ENCODE measurements around the gene CERS6. TPM values are rescaled to one million over a fixed set of nuclear protein-coding genes. Genes with fewer than 3 reads are reported as not detected.

The CERS6 gene
- polyA plus RNA-seq, 1 donor = 43.8 TPM

DNA sequence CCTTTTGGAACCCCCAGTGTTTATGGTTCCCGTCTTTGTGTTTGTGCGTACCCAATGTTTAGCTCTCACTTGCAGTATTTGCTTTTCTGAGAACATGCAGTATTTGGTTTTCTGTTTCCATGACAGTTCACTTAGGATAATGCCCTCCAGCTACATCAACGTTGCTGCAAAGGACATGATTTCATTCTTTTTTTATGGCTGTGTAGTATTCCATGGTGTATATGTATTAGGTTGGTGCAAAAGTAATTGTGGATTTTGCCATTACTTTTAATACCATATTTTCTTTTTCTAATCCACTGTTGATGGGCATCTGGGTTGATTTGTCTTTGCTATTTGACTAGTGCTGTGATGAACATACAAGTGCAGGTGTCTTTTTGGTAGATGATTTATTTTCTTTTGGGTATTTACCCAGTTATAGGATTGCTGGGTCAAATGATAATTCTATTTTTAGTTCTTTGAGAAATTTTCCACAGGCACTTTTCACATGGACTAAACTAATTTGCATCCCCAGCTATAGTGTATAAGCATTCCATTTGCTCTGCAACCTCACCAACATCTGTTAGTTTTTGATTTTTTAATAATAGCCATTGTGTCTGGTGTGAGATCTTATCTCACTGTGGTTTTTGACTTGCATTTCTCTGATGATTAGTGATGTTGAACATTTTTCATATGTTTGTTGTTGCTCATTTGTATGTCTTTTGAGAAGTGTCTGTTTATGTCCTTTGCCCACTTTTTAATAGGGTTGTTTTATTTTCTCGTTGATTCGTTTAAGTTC is 63.6 kb downstream of the CERS6 start:
- Histone ChIP-seq H3K9me3 (ENCODE audit: control insufficient read depth, low read depth, low read length) (no peaks in the 10 kb centered on the region), H3K4me3 (ENCODE audit: low read length) (no peak overlapping the region), H3K4me1 (ENCODE audit: control insufficient read depth, insufficient read depth, low read length) (peaks cover 7% of the 10 kb centered on the region), H3K27ac (ENCODE audit: low read length) (no peak overlapping the region), H3K36me3 (ENCODE audit: control insufficient read depth, insufficient read depth, low read length) (no peaks in the 10 kb centered on the region), H3K27me3 (ENCODE audit: control insufficient read depth, insufficient read depth, low read length) (no peaks in the 10 kb centered on the region)
- WGBS (ENCODE audit: insufficient coverage, low lambda C conversion rate) = 86% methylated on average over 4 of the region's 5 CpGs
- no peak for DNase-seq

DNA sequence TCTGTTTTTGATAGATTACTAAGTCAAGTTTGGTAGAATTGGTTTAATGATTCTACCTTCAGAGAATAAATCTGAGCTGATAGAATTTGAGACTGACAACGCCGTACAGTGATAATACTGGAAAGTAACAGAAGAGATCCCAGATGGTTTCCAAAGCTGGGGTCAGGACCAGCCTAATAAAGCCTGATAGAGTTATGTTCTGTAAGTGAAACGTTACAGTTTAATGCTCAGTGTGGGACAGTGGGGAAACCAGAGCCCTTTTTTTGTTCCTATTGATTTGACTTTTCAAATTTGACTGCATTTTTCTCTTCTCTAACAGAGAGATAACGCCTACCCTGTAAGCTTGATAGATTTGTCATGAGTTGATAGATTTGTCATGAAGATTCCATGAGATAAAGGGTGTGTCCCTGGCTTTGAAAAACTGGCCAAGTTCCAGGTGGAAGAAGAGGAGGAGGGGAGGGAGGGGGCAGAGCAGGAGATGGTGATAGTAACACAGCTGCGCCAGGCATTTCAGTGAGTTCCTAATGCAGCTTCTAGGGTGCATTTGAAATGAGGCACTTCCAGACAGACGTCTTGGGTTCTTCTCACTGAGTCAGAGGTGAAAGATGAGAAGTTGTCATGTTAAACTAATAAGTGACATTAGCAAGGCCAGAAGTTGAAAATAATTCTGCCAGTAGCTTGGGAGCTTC is 65.1 kb downstream of the CERS6 start:
- Histone ChIP-seq H3K27ac (ENCODE audit: low read length) (no peak overlapping the region), H3K4me3 (ENCODE audit: low read length) (no peak overlapping the region), H3K4me1 (ENCODE audit: control insufficient read depth, insufficient read depth, low read length) (peaks cover 7% of the 10 kb centered on the region), H3K27me3 (ENCODE audit: control insufficient read depth, insufficient read depth, low read length) (no peaks in the 10 kb centered on the region), H3K9me3 (ENCODE audit: control insufficient read depth, low read depth, low read length) (no peaks in the 10 kb centered on the region), H3K36me3 (ENCODE audit: control insufficient read depth, insufficient read depth, low read length) (no peaks in the 10 kb centered on the region)
- WGBS (ENCODE audit: insufficient coverage, low lambda C conversion rate) = 70% methylated on average over 2 of the region's 6 CpGs
- DNase-seq = no peak

- no peak for DNase-seq
- H3K4me3 ChIP-seq (ENCODE audit: low read length) = no peak overlapping the region
- WGBS (ENCODE audit: insufficient coverage, low lambda C conversion rate) = no CpG with 5 or more reads among the region's 2 CpGs
- no peaks in the 10 kb centered on the region for H3K9me3 ChIP-seq (ENCODE audit: control insufficient read depth, low read depth, low read length)
- H3K27me3 ChIP-seq (ENCODE audit: control insufficient read depth, insufficient read depth, low read length) = no peaks in the 10 kb centered on the region
- H3K36me3 ChIP-seq (ENCODE audit: control insufficient read depth, insufficient read depth, low read length) = no peaks in the 10 kb centered on the region
- peaks cover 7% of the 10 kb centered on the region for H3K4me1 ChIP-seq (ENCODE audit: control insufficient read depth, insufficient read depth, low read length)
- H3K27ac ChIP-seq (ENCODE audit: low read length) = no peak overlapping the region
Measured at GRCh38 chr2:168522446-168522845, 66.4 kb downstream of the CERS6 start.

GRCh38 chr2:168524005-168524404 is 67.9 kb downstream of the CERS6 start:
- no peaks in the 10 kb centered on the region for H3K36me3 ChIP-seq (ENCODE audit: control insufficient read depth, insufficient read depth, low read length)
- no CpG with 5 or more reads among the region's 2 CpGs for WGBS (ENCODE audit: insufficient coverage, low lambda C conversion rate)
- H3K27ac ChIP-seq (ENCODE audit: low read length) = no peak overlapping the region
- peaks cover 7% of the 10 kb centered on the region for H3K4me1 ChIP-seq (ENCODE audit: control insufficient read depth, insufficient read depth, low read length)
- no peaks in the 10 kb centered on the region for H3K9me3 ChIP-seq (ENCODE audit: control insufficient read depth, low read depth, low read length)
- H3K4me3 ChIP-seq (ENCODE audit: low read length) = no peak overlapping the region
- H3K27me3 ChIP-seq (ENCODE audit: control insufficient read depth, insufficient read depth, low read length) = no peaks in the 10 kb centered on the region
- DNase-seq = no peak

DNA sequence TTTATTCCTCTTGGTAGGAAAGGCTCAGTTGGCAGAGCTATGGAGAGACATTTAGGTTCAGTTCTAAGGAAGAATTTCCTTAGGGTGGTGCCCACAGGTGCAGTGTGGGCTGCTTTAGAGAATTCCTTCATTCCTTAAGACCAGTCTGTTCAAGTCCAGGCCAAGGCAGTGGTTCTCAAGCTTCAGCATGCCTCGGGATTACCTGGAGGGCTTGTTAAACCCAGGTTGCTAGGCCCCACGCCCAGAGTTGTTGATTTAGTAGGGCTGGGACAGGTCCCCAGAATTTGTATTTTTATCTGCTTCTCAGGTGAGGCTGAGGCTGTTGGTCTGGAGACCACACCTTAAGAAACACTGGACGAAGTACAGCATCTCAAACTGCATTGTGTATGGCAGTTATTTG is 68.9 kb downstream of the CERS6 start:
- Histone ChIP-seq H3K9me3 (ENCODE audit: control insufficient read depth, low read depth, low read length) (no peaks in the 10 kb centered on the region), H3K27me3 (ENCODE audit: control insufficient read depth, insufficient read depth, low read length) (no peaks in the 10 kb centered on the region), H3K4me3 (ENCODE audit: low read length) (no peak overlapping the region), H3K4me1 (ENCODE audit: control insufficient read depth, insufficient read depth, low read length) (peaks cover 7% of the 10 kb centered on the region), H3K27ac (ENCODE audit: low read length) (no peak overlapping the region), H3K36me3 (ENCODE audit: control insufficient read depth, insufficient read depth, low read length) (no peaks in the 10 kb centered on the region)
- DNase-seq = no peak
- WGBS (ENCODE audit: insufficient coverage, low lambda C conversion rate) = no CpG with 5 or more reads among the region's 3 CpGs

DNA sequence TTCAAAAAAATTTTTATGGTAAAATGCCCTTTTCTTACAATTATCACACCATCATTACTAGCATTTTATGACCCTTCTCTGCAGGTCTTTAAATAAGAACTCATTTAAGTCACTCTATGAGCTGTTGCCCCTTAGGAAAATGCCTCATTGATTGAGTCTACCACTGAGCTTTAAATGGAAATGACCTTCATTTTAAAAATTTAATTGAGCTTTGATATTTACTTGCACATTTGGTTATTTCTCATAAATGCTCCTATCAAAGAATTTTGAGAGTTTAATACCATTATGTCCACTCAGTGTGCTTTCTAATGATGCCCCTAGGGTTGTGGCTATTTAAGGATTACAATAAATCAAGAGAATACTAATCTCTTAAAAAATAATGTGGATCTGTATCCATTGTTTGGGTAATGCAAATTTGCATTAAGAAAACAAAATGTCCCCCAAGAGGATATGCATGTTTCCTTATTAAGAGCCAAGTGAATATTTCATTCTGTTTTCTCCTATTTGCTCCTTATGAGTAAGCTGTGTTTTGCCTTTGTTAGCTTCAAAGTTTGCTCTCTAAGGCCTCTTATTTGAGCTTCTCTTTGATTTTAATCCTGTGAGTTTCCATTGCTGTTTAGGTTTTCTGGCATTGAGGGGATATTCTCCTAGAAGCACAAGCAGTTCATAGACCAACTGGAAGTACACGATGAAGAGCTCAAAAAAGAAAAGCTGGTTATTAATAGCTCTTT is 69.8 kb downstream of the CERS6 start:
- H3K9me3 ChIP-seq (ENCODE audit: control insufficient read depth, low read depth, low read length) = no peaks in the 10 kb centered on the region
- DNase-seq = no peak
- no peaks in the 10 kb centered on the region for H3K27me3 ChIP-seq (ENCODE audit: control insufficient read depth, insufficient read depth, low read length)
- H3K36me3 ChIP-seq (ENCODE audit: control insufficient read depth, insufficient read depth, low read length) = no peaks in the 10 kb centered on the region
- no peak overlapping the region for H3K27ac ChIP-seq (ENCODE audit: low read length)
- WGBS (ENCODE audit: insufficient coverage, low lambda C conversion rate) = no CpG with 5 or more reads among the region's 1 CpG
- no peak overlapping the region for H3K4me3 ChIP-seq (ENCODE audit: low read length)
- H3K4me1 ChIP-seq (ENCODE audit: control insufficient read depth, insufficient read depth, low read length) = peaks cover 7% of the 10 kb centered on the region

GRCh38 chr2:168526641-168527040 is 70.6 kb downstream of the CERS6 start:
- no CpG with 5 or more reads among the region's 3 CpGs for WGBS (ENCODE audit: insufficient coverage, low lambda C conversion rate)
- peaks cover under 1% of the 10 kb centered on the region for H3K4me1 ChIP-seq (ENCODE audit: control insufficient read depth, insufficient read depth, low read length)

DNA sequence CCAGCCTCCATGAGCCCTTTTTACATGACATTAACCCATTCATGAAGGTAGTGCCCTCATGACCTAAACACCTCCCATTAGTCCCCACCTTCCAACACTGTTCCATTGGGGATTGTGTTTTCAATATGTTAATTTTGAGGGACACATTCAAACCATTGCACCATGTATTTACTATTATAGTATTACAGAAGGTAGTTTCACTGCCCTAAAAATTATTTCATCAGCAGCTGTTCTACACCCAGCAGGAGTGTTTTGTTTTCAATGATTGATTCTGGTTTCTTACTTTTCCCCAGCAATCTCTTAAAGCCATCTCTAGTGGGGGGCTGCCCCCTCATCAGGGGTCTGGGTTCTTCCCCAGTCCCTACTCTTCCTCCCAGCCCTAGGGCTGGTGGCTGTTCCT is 71.9 kb downstream of the CERS6 start:
- no peak overlapping the region for H3K27ac ChIP-seq (ENCODE audit: low read length)
- no peak overlapping the region for H3K4me3 ChIP-seq (ENCODE audit: low read length)
- no peaks in the 10 kb centered on the region for H3K9me3 ChIP-seq (ENCODE audit: control insufficient read depth, low read depth, low read length)
- H3K4me1 ChIP-seq (ENCODE audit: control insufficient read depth, insufficient read depth, low read length) = no peaks in the 10 kb centered on the region
- no peak for DNase-seq
- H3K27me3 ChIP-seq (ENCODE audit: control insufficient read depth, insufficient read depth, low read length) = no peaks in the 10 kb centered on the region
- H3K36me3 ChIP-seq (ENCODE audit: control insufficient read depth, insufficient read depth, low read length) = no peaks in the 10 kb centered on the region

More at GRCh38 chr2:168526641-168527040, 70.6 kb downstream of the CERS6 start:
- no peaks in the 10 kb centered on the region for H3K36me3 ChIP-seq (ENCODE audit: control insufficient read depth, insufficient read depth, low read length)
- H3K4me3 ChIP-seq (ENCODE audit: low read length) = no peak overlapping the region
- H3K27ac ChIP-seq (ENCODE audit: low read length) = no peak overlapping the region
- no peak for DNase-seq
- no peaks in the 10 kb centered on the region for H3K27me3 ChIP-seq (ENCODE audit: control insufficient read depth, insufficient read depth, low read length)
- H3K9me3 ChIP-seq (ENCODE audit: control insufficient read depth, low read depth, low read length) = no peaks in the 10 kb centered on the region

DNA sequence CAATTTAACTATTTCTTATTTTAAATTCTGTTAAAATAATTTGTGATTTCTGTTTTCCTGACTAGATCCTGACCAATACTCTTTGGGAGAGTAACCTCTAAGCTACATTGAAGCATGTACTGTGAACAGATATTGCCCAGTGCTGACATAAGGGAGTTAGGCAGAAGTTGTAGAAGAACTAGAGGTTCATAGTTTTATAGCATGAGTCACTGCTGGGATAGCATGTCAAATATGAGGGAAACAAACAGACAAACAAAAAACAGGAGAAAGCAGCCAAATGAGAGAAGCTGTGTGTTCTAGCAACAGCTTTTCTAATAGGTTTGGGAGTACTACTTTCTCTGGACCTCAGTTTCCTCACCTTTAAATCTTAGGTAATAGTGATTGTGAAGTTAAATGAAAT is 72.4 kb downstream of the CERS6 start:
- Histone ChIP-seq H3K4me1 (ENCODE audit: control insufficient read depth, insufficient read depth, low read length) (no peaks in the 10 kb centered on the region), H3K27ac (ENCODE audit: low read length) (no peak overlapping the region), H3K27me3 (ENCODE audit: control insufficient read depth, insufficient read depth, low read length) (no peaks in the 10 kb centered on the region), H3K9me3 (ENCODE audit: control insufficient read depth, low read depth, low read length) (no peaks in the 10 kb centered on the region), H3K4me3 (ENCODE audit: low read length) (no peak overlapping the region), H3K36me3 (ENCODE audit: control insufficient read depth, insufficient read depth, low read length) (no peaks in the 10 kb centered on the region)
- DNase-seq = no peak

GRCh38 chr2:168529054-168529833 is 73.2 kb downstream of the CERS6 start:
- no peaks in the 10 kb centered on the region for H3K27me3 ChIP-seq (ENCODE audit: control insufficient read depth, insufficient read depth, low read length)
- no peaks in the 10 kb centered on the region for H3K4me1 ChIP-seq (ENCODE audit: control insufficient read depth, insufficient read depth, low read length)
- WGBS (ENCODE audit: insufficient coverage, low lambda C conversion rate) = no CpG with 5 or more reads among the region's 2 CpGs
- DNase-seq = no peak
- H3K27ac ChIP-seq (ENCODE audit: low read length) = no peak overlapping the region
- H3K36me3 ChIP-seq (ENCODE audit: control insufficient read depth, insufficient read depth, low read length) = no peaks in the 10 kb centered on the region
- H3K9me3 ChIP-seq (ENCODE audit: control insufficient read depth, low read depth, low read length) = no peaks in the 10 kb centered on the region
- H3K4me3 ChIP-seq (ENCODE audit: low read length) = no peak overlapping the region

Data from large intestine (tissue), 3 donors.